DOHH2 (cell line): ENCODE measurements around the gene COL23A1.

Experiments used
- CTCF ChIP-seq: fragments of 200-600 bp; sonication (generic); IDR thresholded peaks from one replicate; pipeline ENCODE4 v1.5.1; 2014; ENCODE audit warnings: antibody characterized with exemption, mild to moderate bottlenecking, low read depth, low read length; ENCODE audit not compliant: poor library complexity, severe bottlenecking
- EZH2phosphoT487 ChIP-seq: fragments of 200-600 bp; sonication (generic); IDR thresholded peaks from 2 replicates; pipeline ENCODE4 v1.6.1; 2017; ENCODE audit warnings: borderline replicate concordance, mild to moderate bottlenecking, antibody characterized with exemption, low read length, moderate library complexity, mixed read lengths

GRCh38 chr5:178234121-178234749 is 356.0 kb downstream of the COL23A1 start:
- TF ChIP-seq CTCF (no peak), EZH2phosphoT487 (no peak)
